Left colon (tissue), 2 donors: ENCODE data around the gene CLEC18B. TPM values are rescaled to one million over a fixed set of nuclear protein-coding genes. Genes with fewer than 3 reads are reported as not detected.
"Not testable (repeated sequence)": the region's sequence is repeated elsewhere in the genome, so short reads cannot be mapped to it uniquely, and the experiment has no call there.

Experiments
- ATAC-seq: fragments of 200-7000 bp; cut with Tn5 transposase; one replicate; pipeline ENCODE4 v1.9.1; 2020; ENCODE audit warnings: mild to moderate bottlenecking, moderate library complexity
- DNase-seq, 2 donors: peaks; one replicate each; pipeline ENCODE4 v3.0.0-alpha.2; 2020
- intact Hi-C, 2 donors: fragments of 100-400 bp; cut with DNase I in 1 of 2; cut with micrococcal nuclease in 1 of 2; formaldehyde crosslinking; loops; one replicate each; pipeline versions ENCODE4 v1.11.2 to v1.14.0; 2022; cut with DNase I, micrococcal nuclease
- total RNA-seq, 2 donors: library from RNA; stranded (reverse); fragmentation: NEBNext Ultra II Directional; extraction: Animal tissue kit (Norgen Biotek cat#: 25700); gene quantifications; one replicate each; pipeline ENCODE4 v1.2.1, GENCODE V29; 2021
- donor health status: DM: no; HTN: no; CAD: no.
- donor health status: DM: yes; HTN: yes; CAD: no.

The CLEC18B gene
- total RNA-seq, 2 donors from 2014 or later: 1.6 to 3.4 TPM

DNA sequence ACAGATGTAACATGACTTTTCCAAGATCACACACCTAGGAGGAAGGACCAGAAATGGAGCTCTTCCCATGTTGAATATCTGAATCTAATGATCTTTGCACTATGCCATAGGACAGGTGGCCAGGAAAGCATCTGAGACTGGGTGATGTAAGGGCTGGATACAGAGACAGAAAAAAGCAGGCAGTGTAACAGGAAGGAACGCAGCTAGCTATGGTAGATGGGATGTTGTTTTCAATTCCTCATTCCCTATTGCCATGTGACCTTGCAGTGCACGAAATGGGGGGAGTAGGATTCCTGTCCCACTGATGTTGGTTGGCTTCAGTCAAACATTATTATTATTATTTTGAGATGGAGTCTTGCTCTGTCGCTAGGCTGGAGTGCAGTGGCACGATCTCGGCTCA is 48.9 kb downstream of the CLEC18B start:
- ATAC-seq (no peak), DNase-seq (no peak)
- intact Hi-C loops: no loop called here

DNA sequence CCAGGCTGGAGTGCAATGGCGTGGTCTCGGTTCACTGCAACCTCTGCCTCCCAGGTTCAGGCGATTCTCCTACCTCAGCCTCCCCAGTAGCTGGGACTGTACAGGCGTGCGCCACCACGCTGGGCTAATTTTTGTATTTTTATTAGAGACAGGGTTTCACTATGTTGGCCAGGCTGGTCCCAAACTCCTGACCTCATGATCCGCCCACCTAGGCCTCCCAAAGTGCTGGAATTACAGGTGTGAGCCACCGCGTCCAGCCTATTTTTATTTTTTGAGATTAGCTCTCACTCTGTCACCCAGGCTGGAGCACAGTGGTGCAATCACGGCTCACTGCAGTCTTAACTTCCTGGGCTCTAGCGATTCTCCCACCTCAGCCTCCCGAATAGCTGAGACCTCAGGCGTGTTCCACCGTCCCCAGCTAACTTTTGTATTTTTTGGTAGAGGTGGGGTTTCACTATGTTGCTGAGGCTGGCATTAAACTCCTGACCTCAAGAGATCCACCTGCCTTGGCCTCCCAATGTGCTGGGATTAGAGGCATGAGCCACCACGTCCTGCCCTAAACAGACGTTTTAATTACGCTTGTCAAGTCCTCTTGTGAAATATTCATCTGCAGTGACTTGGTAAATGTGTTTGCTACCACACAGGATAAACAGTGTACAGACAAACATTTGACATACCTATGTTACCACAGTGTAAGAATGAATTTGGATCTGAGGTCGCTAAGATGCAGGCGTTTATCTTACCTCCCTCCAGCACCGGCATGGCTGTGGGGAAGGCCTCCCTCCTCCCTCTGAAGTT is 50.7 kb downstream of the CLEC18B start:
- DNase-seq, ATAC-seq, intact Hi-C loops: not testable (repeated sequence)

DNA sequence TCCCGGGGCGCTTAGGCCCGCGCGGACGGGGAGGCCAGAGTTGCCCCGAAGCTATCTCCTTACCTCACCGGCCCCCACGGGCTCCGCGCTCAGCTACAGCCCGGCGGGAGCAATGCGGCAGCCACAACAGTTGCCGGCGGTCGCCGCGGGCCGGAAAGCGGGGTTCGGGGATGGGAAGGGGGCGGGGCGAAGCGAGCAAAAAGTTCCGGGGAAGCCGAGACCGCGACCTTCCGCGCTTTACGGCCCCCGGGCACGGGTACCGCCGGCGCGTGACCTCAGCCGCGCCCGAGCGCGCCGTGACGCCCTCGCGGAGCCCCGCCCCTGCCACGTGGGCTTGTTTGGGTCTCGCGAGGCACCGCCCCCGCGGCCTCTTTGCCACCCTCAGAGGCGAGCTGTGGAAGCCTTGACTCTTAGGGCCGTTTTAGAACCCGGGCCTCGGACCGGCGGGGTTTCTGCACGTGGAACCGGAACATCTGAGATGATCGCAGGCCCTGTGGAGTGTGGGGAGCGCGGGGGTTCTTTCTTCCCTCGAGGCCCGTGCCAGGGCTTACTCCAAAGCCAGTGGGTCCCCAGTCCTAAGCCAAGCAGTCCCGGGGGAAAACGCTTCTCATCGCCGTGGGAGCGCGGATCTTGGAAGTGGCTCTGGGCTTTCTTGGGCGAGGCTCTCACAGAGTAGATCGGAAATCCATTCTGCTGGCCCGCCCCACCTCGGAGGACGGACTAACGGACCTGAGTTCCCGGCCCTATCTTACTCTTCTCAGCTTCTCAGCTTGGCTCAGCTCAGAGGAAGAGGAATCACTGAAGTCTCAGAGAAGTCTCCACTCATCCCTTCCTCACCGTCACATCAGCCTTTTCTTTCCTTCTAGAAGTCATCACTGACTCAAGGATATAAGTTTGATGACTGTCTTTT is 53.0 kb downstream of the CLEC18B start:
- intact Hi-C loops: not testable (repeated sequence)
- peak; percentile 97 for ATAC-seq
- peak; percentile 99 to 100 for DNase-seq

DNA sequence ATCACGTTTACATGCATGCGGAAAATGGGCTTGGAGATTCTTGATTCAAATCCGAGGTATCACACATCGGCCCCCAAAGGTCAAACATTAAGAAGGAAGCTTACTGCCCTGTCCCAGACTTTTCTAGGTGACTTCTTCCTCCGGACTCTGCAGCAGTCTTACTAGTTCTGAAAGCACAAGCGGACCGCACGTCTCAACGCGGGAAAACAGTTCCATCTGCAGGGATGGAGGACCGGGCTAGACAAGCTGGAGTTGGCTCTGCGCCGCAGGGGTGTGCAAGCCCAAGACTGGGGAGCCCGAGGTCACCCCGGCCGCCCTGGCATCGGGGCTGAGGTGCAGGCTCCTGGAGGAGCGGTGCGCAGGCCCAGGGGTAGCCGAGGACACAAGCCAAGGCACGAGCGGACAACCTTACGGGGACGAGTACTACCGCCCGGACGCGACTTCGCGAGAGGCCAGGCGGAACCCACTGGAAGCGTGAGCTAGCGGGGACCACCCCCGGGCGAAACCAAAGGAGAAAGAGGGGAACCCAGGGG is 53.7 kb downstream of the CLEC18B start:
- DNase-seq: peak; percentile 61 to 63
- ATAC-seq: peak; percentile 49
- intact Hi-C loops: not testable (repeated sequence)

DNA sequence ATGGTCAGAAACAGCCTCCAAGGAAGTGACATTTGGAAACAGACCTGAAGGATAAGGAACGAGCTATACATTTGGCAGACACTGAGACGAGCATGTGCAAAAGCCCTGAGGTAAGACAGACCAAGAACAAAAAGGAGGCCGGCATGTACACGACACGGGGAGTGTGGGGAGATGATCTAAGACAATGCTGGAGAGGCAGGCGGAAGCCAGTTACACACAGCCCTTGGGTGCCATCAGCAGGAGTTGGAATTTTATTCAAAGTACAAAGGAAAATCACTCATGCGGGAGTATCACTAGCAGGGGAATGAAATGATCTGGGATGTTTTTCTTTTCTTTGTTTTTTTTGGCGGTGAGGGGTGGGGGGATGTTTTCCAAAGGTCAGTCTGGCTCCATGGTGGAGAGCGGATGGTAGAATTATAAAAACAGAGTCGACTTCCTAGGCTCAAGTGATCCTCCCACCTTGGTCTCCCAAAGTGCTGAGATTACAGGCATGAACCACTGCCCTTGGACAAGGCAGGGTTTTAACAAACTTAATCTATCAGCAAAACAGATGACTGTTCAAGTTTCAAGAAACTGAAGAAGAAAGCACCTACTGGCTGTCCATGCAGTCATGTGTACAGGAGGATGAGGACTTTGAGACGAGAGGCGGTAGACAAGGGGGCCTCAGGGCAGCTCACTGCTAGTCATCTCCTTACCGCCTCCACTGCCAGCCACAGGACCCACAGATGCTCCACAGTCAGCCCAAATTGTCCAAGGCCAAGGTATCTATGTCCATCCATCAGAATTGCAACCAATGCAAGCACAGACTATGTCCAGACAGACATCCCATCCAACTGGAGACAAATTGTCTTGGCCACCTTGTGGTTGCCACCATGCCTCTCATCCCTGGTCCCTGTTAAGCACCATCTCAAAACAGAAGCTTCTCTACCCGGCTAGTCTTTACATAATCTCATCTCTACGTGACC is 59.4 kb downstream of the CLEC18B start:
- DNase-seq, intact Hi-C loops, ATAC-seq: not testable (repeated sequence)

Other genes with a start within 250 kb of the CLEC18B start
- gene PSMD7, start 124.7 kb downstream of the CLEC18B start, total RNA-seq: 10 to 100 TPM; 64.8 to 90.4 TPM
- 10 to 100 TPM; 12.4 to 20.5 TPM for gene NPIPB15, start 45.2 kb downstream of the CLEC18B start, total RNA-seq
- gene GLG1, start 185.6 kb upstream of the CLEC18B start, total RNA-seq: 10 to 100 TPM; 97.1 to 99.5 TPM
- gene RFWD3, start 245.4 kb upstream of the CLEC18B start, total RNA-seq: 10 to 100 TPM; 19.5 to 24.6 TPM